Endothelial cell of umbilical vein (primary cell): ENCODE measurements around the gene PRPF18. TPM values are rescaled to one million over a fixed set of nuclear protein-coding genes. Genes with fewer than 3 reads are reported as not detected.

Experiments
- BruUV-seq: library from RNA; stranded (reverse); fragments of 400-500 nt; replicated peaks from 2 replicates; lab custom pipeline; 2021; lab: Mats Ljungman, UMichigan
- CTCF ChIA-PET: fragments of 300-600, 350-600 bp; sonication (Branson Sonifier 250); formaldehyde crosslinking; loops from one replicate; lab custom pipeline; 2021; ENCODE audit warnings: antibody characterized with exemption, inconsistent platforms; lab: Charles Lee
- POLR2A ChIA-PET: fragments of 300-600, 350-600 bp; sonication (Branson Sonifier 250); formaldehyde crosslinking; loops from one replicate; lab custom pipeline; 2021; ENCODE audit warnings: antibody characterized with exemption, inconsistent platforms; lab: Charles Lee
- DNase-seq: peaks from one replicate; pipeline ENCODE4 v3.0.0-alpha.2; 2011; ENCODE audit warnings: low read depth, low spot score
- FAIRE-seq: peaks from 2 replicates; lab custom pipeline; 2011; peaks lifted over from hg19 to GRCh38; lab: Jason Lieb, UNC
- H2AFZ ChIP-seq: 2 replicates; pipeline ENCODE4 v1.6.0; 2012; ENCODE audit warnings: low read depth, low read length, control low read depth, inconsistent platforms
- H3K27ac ChIP-seq: 2 replicates; pipeline ENCODE4 v1.5.1; 2011; ENCODE audit warnings: low read depth, mild to moderate bottlenecking, control low read depth, low read length, moderate library complexity; ENCODE audit not compliant: insufficient read depth
- H3K27me3 ChIP-seq, 2 experiments: 2 replicates each; pipeline versions ENCODE4 v1.6.0 to v1.6.1; 2011; ENCODE audit warnings: low read length in 2 of 2, mixed read lengths in 1 of 2; ENCODE audit not compliant: control insufficient read depth in 2 of 2, insufficient read depth in 2 of 2
- H3K36me3 ChIP-seq, 2 experiments: 2 replicates in 1 of 2; 3 replicates in 1 of 2; pipeline ENCODE4 v1.5.1; 2011; ENCODE audit warnings: low read length in 2 of 2, mild to moderate bottlenecking in 1 of 2, moderate library complexity in 1 of 2; ENCODE audit not compliant: control insufficient read depth in 2 of 2, insufficient read depth in 2 of 2; ENCODE audit errors: extremely low read depth in 1 of 2
- H3K4me1 ChIP-seq: 3 replicates; pipeline ENCODE4 v1.5.1; 2011; ENCODE audit warnings: mild to moderate bottlenecking, low read length; ENCODE audit not compliant: control insufficient read depth, insufficient read depth; ENCODE audit errors: extremely low read depth
- H3K4me2 ChIP-seq: 2 replicates; pipeline ENCODE4 v1.6.1; 2011; ENCODE audit warnings: low read length, control low read depth, mixed read lengths; ENCODE audit not compliant: insufficient read depth
- H3K4me3 ChIP-seq, 3 experiments: fragments of 200-600 bp in 1 of 3; sonication (generic), shearing (Covaris generic) in 1 of 3; replicated peaks in 1 of 3; 2 replicates each; pipeline ENCODE4 v1.5.1; 2011 to 2016; ENCODE audit warnings: control low read depth in 3 of 3, low read length in 3 of 3, mild to moderate bottlenecking in 2 of 3, inconsistent platforms in 1 of 3, low read depth in 1 of 3, moderate library complexity in 1 of 3; ENCODE audit not compliant: insufficient read depth in 1 of 3
- H3K79me2 ChIP-seq: 2 replicates; pipeline ENCODE4 v1.6.0; 2012; ENCODE audit warnings: low read length, inconsistent platforms; ENCODE audit not compliant: control insufficient read depth, insufficient read depth
- H3K9ac ChIP-seq: replicated peaks from 2 replicates; pipeline ENCODE3; 2011; ENCODE audit warnings: low read length, control low read depth; ENCODE audit not compliant: insufficient read depth; ENCODE audit errors: extremely low read depth
- H3K9me1 ChIP-seq: replicated peaks from 3 replicates; pipeline ENCODE4 v1.6.0; 2011; ENCODE audit warnings: mild to moderate bottlenecking, low read length; ENCODE audit not compliant: control insufficient read depth, insufficient read depth; ENCODE audit errors: extremely low read depth
- H3K9me3 ChIP-seq: replicated peaks from 2 replicates; pipeline ENCODE4 v1.5.1; 2012; ENCODE audit warnings: low read length, inconsistent platforms; ENCODE audit not compliant: control insufficient read depth, insufficient read depth
- H4K20me1 ChIP-seq: replicated peaks from 2 replicates; pipeline ENCODE3; 2011; ENCODE audit warnings: mild to moderate bottlenecking, low read length; ENCODE audit not compliant: control insufficient read depth, insufficient read depth; ENCODE audit errors: extremely low read depth
- EZH2 ChIP-seq: IDR thresholded peaks from 2 replicates; pipeline ENCODE4 v1.6.1; 2012; ENCODE audit warnings: borderline replicate concordance, low read depth, mild to moderate bottlenecking, moderate library complexity, low read length, inconsistent platforms; ENCODE audit not compliant: severe bottlenecking
- FOS ChIP-seq: IDR thresholded peaks from 2 replicates; pipeline ENCODE4 v1.6.1; 2011; ENCODE audit warnings: mild to moderate bottlenecking, low read length, moderate library complexity, borderline replicate concordance; ENCODE audit not compliant: insufficient read depth
- GATA2 ChIP-seq: IDR thresholded peaks from 2 replicates; pipeline ENCODE4 v1.7.0; 2011; ENCODE audit warnings: low read depth, mild to moderate bottlenecking, moderate library complexity, mixed read lengths, low read length; ENCODE audit not compliant: insufficient read length, insufficient read depth
- JUN ChIP-seq: IDR thresholded peaks from 2 replicates; pipeline ENCODE4 v1.6.1; 2011; ENCODE audit warnings: borderline replicate concordance, low read depth; ENCODE audit not compliant: insufficient read length, insufficient read depth
- MYC ChIP-seq: IDR thresholded peaks from one replicate; pipeline ENCODE4 v1.6.1; 2011; ENCODE audit warnings: mild to moderate bottlenecking, low read depth, low read length
- POLR2A ChIP-seq: IDR thresholded peaks from 2 replicates; pipeline ENCODE4 v1.6.1; 2012; ENCODE audit warnings: low read depth, mild to moderate bottlenecking, control low read depth, low read length
- POLR2AphosphoS5 ChIP-seq: IDR thresholded peaks from 2 replicates; pipeline ENCODE4 v1.6.1; 2012; ENCODE audit warnings: low read depth, mild to moderate bottlenecking, control low read depth, low read length, moderate library complexity; ENCODE audit not compliant: insufficient read depth
- dilution Hi-C: fragments of 300-500 bp; cut with MboI; formaldehyde crosslinking; loops from one replicate; pipeline ENCODE4 v1.15.0; 2019; ENCODE audit warnings: low sequenced_read_pairs; ENCODE audit not compliant: extremely low pct_ligation_motif_present
- intact Hi-C: fragments of 100-400 bp; cut with micrococcal nuclease; formaldehyde crosslinking; loops from one replicate; pipeline ENCODE4 v1.10.0; 2022
- polyA plus RNA-seq, 4 experiments: library from polyadenylated mRNA; depleted of rRNA in 3 of 4; stranded (reverse) in 3 of 4; unstranded in 1 of 4; fragments of >200 nt; gene quantifications; 2 replicates each; pipeline versions ENCODE4 v1.2.1 to v1.2.3, GENCODE V29; 2011 to 2012; ENCODE audit warnings: missing spikeins in 1 of 4
- total RNA-seq: library from RNA; stranded (reverse); gene quantifications from 2 replicates; pipeline ENCODE4 v1.2.3, GENCODE V29; 2021
- TF ChIP-seq, protein P1 (sequence below), 2 donors: IDR thresholded peaks; 1 replicate in 1 of 2; 2 replicates in 1 of 2; pipeline ENCODE4 v1.5.1; 2011; ENCODE audit warnings: low read length in 2 of 2, mild to moderate bottlenecking in 2 of 2, moderate library complexity in 2 of 2, control low read depth in 1 of 2, inconsistent platforms in 1 of 2, low read depth in 1 of 2; ENCODE audit not compliant: insufficient read depth in 1 of 2; ENCODE audit errors: extremely low read depth in 1 of 2
- TF ChIP-seq, protein P2 (sequence below): IDR thresholded peaks from 2 replicates; pipeline ENCODE4 v1.6.1; 2011; ENCODE audit not compliant: insufficient read depth, insufficient read length

Gene PRPF18
- total and polyA plus RNA-seq, 2 donors (not counting 3 experiments of a cell fraction or from before 2014, with no cell fraction given): 7.3 to 21.0 TPM

DNA sequence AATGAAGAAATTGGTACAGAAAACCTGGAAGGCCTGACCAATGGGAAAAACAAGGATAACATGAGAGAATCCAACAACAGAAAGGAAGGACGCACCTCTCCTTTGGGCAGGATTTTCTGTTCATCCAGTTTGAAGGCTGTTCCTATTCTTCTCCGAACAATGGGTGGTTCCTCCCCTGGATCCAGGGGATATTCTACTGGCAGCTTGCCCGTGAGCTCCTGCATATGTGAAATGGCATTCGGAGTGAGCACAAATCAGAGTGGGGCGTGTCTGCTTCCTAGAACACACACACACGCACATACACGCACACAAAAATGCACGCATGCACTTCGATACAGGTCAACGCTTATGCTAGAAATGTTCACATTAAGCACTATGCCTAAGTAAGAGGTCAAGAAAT, 83.5 kb downstream of the PRPF18 start:
- Histone ChIP-seq H3K4me1 (peaks cover 5% of the 10 kb centered on the region), H4K20me1 (no peaks in the 10 kb centered on the region), H2AFZ (no peak overlapping the region), H3K27ac (no peak overlapping the region), H3K9me1 (no peaks in the 10 kb centered on the region), H3K9me3 (no peaks in the 10 kb centered on the region), H3K9ac (no peak overlapping the region), H3K4me2 (no peak overlapping the region), H3K4me3 (no peak overlapping the region), H3K36me3 (peaks cover 33 to 38% of the 10 kb centered on the region in 2 experiments), H3K79me2 (peaks cover 13% of the 10 kb centered on the region), H3K27me3 (no peaks in the 10 kb centered on the region)
- FAIRE-seq (peak; percentile 47), DNase-seq (no peak)
- POLR2A ChIA-PET: no interaction called here
- dilution Hi-C loops: no loop called here
- intact Hi-C loops: no loop called here
- no TSS peak for BruUV-seq
- CTCF ChIA-PET: interaction anchor here (3.0 kb wide), 1 partner anchor 11 kb away, joined by 13 read pairs; no protein-coding TSS in a partner anchor
- TF ChIP-seq POLR2AphosphoS5 (no peak), GATA2 (no peak), POLR2A (no peak), JUN (no peak), FOS (no peak), MYC (no peak), EZH2 (no peak)
- TF ChIP-seq, protein P1, sequence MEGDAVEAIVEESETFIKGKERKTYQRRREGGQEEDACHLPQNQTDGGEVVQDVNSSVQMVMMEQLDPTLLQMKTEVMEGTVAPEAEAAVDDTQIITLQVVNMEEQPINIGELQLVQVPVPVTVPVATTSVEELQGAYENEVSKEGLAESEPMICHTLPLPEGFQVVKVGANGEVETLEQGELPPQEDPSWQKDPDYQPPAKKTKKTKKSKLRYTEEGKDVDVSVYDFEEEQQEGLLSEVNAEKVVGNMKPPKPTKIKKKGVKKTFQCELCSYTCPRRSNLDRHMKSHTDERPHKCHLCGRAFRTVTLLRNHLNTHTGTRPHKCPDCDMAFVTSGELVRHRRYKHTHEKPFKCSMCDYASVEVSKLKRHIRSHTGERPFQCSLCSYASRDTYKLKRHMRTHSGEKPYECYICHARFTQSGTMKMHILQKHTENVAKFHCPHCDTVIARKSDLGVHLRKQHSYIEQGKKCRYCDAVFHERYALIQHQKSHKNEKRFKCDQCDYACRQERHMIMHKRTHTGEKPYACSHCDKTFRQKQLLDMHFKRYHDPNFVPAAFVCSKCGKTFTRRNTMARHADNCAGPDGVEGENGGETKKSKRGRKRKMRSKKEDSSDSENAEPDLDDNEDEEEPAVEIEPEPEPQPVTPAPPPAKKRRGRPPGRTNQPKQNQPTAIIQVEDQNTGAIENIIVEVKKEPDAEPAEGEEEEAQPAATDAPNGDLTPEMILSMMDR (IDR thresholded peaks at IDR 0.05; ENCODE audit: extremely low read depth in 1 of 2, insufficient read depth in 1 of 2, low read depth in 1 of 2, low read length in 2 of 2): no peak
- TF ChIP-seq, protein P2, sequence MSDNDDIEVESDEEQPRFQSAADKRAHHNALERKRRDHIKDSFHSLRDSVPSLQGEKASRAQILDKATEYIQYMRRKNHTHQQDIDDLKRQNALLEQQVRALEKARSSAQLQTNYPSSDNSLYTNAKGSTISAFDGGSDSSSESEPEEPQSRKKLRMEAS: no peak
